HS-27A (cell line): Measurements from ENCODE around the gene SLC5A5.

Experiments used
- DNase-seq: peaks from one replicate; pipeline ENCODE4 v3.0.0-alpha.2; 2012; ENCODE audit warnings: low read depth, missing footprints

SLC5A5 gene

GRCh38 chr19:17847538-17848366 is 24.0 kb upstream of the SLC5A5 start, which contains the start of gene JAK3:
JAK3 (minus strand) TSS chr19:17847982; CDS start chr19:17844417, 3,565 bp downstream.
- DNase-seq = no peak

- DNase-seq = no peak
Observed at GRCh38 chr19:17848595-17849292, 23.0 kb upstream of the SLC5A5 start.

GRCh38 chr19:17854061-17854460 is 17.7 kb upstream of the SLC5A5 start:
- DNase-seq = no peak

- no peak for DNase-seq
Observed at GRCh38 chr19:17855280-17856152, 16.2 kb upstream of the SLC5A5 start.

GRCh38 chr19:17859533-17860330 is 12.0 kb upstream of the SLC5A5 start, which contains the start of gene RPL18A:
RPL18A (plus strand) TSS chr19:17859910; CDS start chr19:17859957, 47 bp downstream.
- DNase-seq = peak; percentile 95

- no peak for DNase-seq
Observed at GRCh38 chr19:17860331-17860992, 11.3 kb upstream of the SLC5A5 start.

- DNase-seq = no peak
Observed at GRCh38 chr19:17860993-17861360, 10.8 kb upstream of the SLC5A5 start.

GRCh38 chr19:17861542-17862402 is 10.0 kb upstream of the SLC5A5 start:
- no peak for DNase-seq

- no peak for DNase-seq
Observed at GRCh38 chr19:17862711-17863519, 8.8 kb upstream of the SLC5A5 start.

GRCh38 chr19:17863520-17864182 is 8.1 kb upstream of the SLC5A5 start:
- no peak for DNase-seq

GRCh38 chr19:17865364-17866311 is 6.1 kb upstream of the SLC5A5 start:
- DNase-seq = no peak

GRCh38 chr19:17866312-17866963 is 5.3 kb upstream of the SLC5A5 start:
- DNase-seq = no peak

GRCh38 chr19:17866964-17867486 is 4.7 kb upstream of the SLC5A5 start:
- DNase-seq = no peak

GRCh38 chr19:17868669-17869068 is 3.1 kb upstream of the SLC5A5 start:
- no peak for DNase-seq

- no peak for DNase-seq
Observed at GRCh38 chr19:17869114-17869608, 2.6 kb upstream of the SLC5A5 start.
